CD4-positive, alpha-beta T cell treated with Interleukin-15 for 1 hour (primary cell): ENCODE measurements around the gene EIF4B.
A peak's percentile ranks its signal among the peaks of the same experiment; 100 is the strongest.

Experiments used
- DNase-seq: peaks from one replicate; pipeline ENCODE4 v3.0.0-alpha.2; 2020

Gene EIF4B

DNA sequence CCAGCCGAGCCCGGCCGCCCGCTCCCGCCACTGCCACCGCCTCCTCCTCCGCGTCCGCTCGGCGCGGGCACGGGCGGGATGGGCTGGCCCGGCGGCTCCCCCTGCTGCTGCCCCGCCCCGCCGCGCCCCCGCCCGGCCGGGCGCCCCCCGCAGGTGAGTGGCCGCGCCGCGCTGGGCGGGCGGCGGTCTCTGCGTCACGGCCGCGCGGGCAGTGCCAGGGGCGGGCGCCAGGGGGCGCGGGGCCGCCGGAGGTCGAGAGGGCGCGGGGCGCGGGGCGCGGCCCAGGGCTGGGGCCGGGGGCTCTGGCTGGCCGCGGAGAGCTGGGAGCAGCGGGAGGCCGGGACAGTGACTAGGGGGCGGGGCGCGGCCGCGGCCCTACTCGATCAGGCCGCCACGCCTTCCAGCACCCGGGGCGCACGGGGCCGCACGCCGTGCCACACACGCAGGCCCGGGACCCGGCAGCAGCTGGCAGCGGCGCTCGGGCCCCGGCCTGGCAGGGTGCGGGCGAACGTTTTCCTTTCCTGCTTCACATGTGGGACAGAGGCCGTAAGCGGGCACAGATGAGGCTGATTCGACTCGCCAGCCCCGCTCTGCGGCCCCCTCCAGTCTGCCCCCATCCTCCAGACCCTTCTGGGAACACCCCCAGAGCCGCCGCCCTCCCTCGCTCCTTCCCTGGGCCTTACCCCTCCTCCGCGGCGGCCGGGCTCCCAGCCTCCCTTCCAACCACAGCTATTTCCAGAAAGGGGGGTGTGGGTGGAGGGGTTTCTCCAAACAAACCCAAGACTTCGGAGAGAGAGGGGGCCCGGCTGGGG, 41.2 kb downstream of the EIF4B start:
- DNase-seq, result peak; percentile 68

DNA sequence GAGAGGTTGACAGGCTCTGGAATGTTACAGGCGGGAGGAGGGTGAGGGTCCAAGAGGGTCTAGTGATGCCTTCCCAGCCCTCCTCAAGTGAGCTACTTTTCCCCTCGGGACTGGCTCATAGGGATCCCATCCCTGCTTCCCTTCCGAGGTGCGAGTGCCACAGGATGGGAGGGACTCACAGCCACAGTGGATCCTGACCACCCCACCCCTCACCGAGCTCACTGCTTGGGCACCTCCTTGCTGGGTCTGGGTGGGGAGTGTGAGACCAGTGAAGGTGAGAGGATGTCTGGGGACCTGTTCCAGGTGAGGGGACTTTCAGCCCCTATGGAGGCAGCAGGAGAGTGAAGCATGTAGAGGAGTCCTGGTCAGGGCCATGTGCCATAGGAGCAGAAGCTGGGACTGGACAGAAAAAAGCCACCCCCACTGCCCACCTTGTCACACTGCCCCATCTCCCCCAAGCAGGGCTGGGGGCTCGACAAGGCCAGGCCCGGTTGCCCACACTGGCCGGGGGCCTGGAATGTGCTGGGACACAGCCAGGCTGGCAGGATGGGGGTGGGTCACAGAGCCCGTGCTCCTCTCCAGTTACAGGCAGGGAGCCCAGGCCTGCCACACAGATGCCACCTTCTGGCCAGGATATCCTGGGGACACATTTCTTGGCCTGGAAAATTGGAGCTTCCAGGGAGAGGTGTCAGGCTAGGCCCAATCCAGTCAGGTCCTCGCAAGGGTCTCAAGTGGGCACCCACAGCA, 42.0 kb downstream of the EIF4B start:
- DNase-seq, result no peak

DNA sequence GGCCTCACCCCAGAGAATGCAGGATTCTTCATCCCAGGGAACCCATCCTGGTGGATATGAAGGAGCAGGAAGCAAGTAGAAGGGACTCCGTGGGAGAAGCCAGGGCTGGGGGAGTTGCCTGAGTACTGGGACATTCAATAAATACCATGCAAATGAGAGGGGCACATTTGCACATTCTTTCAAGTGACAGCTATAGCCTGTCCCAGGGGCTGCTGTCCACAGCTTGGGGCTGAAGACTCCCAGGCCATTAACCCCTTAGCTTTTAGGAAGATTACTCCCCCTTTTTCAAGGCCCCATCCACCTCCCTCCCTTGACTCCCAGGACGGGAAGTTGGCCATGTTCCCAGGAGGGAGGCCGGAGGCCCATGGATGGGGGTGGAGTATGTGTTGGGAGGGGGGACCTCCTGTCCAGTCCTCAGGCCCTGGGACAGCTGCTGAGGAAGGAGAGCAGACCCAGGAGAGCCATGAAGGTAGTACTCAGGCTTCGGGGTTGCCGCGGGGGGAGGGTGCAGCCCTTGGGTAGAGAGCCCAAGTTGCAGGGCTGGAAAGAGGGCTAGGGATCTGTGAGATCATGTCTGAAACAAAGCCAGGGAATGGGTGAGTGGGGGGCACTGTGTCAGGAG, 42.6 kb downstream of the EIF4B start:
- no peak for DNase-seq

DNA sequence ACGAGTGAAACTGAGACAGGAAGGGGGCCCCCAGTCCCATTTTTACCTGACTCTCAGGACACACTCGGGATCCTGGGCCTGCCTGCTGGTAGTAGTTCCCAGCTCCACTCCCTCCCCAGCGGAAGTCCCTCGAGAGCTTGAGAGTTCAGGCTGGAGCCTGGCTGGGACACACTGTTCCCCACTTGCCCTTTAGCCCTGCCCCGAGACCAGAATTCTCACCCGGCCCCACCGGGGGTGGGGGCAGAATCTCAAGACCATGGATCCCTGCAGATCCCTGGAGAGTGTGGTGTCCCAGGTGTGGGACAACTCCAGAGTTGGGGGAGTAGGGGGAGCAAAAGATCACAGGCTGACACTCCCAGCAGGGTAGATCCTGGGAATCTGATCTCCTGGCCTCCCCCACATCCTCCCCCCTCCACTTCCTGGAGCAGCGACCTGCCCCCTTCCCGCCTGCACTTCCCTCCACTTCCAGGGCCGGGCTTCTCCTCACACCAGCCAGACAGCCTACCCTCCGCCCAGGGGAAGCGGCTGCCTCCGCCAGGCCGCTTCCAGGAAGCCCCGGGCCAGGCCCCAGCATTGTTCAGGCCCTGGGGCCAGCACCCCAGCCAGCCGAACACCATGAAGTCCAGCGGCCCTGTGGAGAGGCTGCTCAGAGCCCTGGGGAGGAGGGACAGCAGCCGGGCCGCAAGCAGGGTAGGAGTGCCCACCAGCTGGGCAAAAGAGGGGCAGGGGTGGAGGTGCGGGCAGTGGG, 43.5 kb downstream of the EIF4B start, which contains the start of gene TNS2:
TNS2 (plus strand) TSS at position 495 of the 748 bp plus-strand sequence; CDS start at position 616, 121 bp downstream.
- DNase-seq, result no peak

DNA sequence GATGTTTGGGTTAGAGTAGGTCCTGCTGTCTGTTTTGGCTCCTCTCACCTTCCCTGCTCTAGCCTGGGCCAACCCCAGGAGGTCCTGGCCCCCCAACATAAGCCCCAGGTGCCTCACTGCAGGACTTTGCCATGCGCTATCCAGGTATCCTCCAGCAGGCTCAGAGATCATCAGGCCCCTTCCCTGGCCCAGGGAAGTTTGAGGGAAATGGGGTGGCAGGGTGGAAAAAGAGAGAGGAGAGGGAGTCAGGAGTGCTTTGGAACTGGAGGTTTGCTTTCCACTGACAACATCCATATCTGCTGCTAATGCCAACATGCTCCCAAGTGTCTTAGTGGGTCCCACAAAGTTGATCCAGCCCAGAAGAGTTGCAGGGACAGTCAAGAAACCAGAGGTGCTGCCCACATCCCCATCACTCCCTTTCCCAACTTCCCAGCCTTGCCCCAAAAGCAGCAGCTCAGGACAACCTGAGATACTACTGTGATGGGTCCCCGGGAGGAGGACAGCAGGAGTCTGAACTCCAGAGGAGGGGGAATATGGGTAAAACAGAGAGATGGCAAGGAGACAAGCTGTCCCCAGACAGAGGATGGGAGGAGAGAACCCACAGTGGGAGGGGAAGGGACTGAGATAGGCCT, 44.3 kb downstream of the EIF4B start:
- no peak for DNase-seq

DNA sequence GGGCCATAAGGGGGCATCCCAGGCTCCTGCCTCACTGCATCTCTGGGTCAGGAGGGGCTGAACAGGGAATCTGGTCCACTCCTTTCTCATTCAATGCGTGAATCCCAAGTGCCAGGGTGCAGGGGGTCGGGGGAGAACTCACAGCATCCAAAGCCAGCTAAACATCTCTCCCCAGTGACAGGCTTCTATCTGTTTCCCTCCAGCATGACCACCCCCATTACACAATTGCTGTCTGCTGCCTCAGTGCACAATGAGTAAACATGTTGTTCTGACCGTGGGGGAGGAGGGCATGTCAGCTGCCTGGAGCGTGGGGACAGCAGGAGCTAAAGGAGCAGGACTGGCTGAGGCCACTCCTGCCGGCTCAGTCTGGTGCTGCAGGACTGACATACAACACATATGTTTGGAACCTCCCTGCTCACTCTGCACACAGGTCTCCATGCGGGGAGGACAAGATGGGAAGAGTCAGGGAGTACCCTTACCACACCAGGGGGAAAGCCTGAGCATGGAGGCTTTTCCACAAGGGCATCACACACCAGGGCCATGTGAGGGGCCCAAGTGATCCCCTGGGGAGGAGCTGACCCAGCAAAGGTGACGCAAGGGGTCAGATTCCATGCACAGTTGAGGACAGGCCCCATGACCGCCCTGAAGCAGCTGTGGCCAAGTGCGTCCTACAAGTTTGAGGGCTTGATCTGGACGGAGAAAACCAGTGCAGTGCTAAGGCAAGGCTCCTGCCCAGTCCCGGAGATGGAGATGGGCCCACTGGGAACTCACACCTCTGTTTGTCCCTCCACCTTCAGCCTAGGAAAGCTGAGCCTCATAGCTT, 45.0 kb downstream of the EIF4B start:
- DNase-seq, result no peak

DNA sequence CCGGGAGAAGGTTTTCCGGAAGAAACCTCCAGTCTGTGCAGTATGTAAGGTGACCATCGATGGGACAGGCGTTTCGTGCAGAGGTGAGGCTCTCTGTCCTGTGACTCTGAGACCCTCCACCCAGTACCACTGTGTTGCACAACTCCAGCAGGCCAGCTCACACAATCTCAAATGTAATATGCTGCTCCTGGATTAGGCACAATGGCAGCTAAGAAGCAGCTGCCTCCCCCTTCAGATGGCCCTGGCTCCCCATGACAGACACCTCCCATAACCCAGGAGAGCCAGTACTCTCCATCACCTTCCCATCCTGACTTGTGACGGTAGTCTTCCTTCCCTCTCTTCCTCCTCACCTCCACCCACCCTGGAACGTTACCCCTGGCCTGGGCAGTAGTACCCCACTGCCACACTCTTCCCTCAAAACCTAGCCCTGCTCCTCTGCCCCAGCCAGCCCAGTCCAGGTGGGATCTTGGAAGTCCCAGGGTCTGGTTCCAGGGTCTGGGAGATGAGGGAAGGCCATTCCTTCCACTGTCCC, 45.7 kb downstream of the EIF4B start:
- no peak for DNase-seq

DNA sequence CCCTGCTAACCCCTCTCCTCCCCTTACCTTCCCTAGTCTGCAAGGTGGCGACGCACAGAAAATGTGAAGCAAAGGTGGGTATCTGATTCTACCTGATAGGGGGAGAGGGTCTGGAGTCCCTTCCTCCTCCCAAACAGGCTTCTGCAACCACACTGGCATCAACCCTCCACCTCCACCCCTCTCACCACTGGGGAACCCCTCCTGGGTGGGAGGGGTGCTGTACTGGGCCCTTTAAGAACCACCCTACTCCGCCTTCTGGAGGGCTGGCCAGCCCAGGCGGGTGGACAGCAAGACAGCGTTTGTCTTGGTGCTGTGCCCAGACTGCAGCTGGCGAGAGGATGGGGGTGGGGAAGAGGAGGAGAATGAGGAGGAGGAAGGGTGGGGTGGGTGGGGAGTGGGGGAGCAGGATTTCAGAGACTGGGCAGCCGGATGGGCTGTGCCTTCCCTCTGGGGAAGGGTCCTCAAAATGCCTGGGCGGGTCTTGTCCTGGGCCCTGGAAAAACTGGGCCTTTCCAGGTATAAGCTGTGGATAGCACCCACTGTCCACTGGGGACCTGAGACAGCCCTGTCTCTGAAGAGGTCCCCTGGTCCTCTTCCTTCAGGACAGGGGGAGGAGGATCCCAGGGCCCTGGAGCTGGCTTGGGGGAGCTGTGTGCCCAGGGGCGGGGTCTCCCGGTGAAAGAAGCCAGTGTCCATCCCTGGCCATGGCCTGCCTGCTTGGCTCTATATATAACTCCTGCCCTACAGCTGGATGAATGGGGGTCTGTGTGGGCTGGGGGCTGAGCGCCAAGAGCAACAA, 46.4 kb downstream of the EIF4B start:
- no peak for DNase-seq

DNA sequence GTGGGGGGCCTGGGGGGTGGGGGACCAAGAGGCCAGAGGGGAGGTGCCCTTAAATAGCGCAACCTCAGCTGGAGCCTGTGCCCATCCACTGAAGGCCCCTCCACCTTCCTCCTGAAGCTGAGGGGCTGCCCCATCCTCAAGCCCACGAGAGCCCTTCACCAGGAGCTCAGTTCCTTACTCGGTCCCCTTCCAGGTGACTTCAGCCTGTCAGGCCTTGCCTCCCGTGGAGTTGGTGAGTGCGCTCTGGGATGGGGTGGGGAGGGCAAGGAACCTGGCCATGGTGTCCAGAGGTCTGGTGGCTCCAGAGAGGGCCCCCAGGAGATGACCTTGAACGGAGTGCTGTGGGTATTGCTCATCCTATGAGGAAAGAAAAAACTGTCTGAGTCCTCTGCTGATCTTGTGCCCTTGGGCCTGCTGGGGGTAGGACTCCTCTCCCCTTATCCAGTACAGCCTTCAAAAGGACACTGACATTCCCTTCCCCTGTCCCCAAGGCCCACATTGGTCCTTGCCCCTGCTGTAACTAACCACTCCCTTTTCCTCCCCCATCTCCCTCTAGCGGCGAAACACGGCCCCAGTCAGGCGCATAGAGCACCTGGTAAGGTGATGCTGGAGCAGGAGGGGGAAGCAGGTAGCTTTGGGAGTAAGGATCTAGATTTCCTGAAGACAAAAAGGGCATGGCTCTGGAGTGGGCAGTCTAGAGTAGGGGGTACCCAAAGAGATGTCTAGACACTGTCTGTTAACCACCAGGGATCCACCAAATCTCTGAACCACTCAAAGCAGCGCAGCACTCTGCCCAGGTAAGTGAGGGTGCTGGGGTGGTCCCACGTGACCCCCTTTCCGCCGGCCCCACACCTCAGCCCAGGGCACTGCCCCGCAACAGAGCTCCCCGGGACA, 47.2 kb downstream of the EIF4B start:
- peak; percentile 49 for DNase-seq

DNA sequence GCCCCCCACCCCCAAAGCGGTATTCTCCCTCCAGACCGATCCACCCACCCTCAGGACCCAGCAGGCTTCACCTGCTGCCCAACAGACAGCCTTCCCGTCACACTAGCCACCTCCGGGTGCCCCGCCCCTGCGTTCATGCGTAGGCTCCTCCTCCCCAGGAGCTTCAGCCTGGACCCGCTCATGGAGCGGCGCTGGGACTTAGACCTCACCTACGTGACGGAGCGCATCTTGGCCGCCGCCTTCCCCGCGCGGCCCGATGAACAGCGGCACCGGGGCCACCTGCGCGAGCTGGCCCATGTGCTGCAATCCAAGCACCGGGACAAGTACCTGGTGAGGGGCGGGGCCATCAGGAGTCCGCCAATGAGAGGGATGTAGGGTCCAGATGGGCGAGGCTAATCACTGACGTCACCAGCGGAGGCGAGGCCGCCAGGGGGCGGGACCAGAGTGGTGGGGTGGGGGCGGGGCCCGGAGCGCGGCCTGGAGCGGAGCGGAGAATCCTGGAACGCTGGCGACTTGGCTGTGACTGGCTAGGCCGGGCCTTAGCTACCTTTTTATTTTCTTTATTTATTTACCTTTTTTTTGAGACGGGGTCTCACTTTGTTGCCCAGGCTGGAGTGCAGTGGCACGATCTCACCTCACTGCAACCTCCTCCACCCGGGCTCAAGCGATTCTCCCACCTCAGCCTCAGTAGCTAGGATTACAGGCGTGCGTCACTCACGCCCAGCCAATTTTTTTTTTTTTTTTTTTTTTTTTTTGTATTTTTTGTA, 48.0 kb downstream of the EIF4B start:
- DNase-seq, result peak; percentile 93

DNA sequence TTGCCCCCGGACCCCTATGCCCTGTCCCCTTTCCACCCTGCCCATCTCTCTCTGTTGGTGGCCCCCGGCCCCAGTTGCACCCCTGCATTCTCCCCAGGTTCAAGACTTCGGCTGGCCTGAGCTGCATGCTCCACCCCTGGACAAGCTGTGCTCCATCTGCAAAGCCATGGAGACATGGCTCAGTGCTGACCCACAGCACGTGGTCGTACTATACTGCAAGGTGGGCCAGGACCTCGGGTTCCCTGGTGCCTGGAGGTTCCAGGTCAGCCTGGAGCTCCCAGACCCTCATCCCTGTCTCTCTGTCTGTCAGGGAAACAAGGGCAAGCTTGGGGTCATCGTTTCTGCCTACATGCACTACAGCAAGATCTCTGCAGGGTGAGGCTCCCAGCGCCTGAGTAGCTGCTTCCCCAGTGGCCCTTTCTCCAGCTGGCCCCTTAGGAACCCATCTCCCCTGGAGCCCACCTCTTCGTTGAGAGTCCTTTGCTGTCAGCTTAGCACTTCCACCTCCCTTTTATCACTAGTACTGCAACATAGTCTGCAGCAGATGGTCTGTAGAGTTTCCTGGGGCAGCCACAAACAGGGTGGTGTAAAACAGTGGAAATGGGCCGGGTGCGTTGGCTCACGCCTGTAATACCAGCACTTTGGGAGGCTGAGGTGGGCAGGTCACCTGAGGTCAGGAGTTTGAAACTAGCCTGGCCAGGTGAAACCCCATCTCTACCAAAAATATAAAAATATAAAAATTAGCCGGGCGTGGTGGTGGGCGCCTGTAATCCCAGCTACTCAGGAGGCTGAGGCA, 49.4 kb downstream of the EIF4B start:
- DNase-seq, result no peak

DNA sequence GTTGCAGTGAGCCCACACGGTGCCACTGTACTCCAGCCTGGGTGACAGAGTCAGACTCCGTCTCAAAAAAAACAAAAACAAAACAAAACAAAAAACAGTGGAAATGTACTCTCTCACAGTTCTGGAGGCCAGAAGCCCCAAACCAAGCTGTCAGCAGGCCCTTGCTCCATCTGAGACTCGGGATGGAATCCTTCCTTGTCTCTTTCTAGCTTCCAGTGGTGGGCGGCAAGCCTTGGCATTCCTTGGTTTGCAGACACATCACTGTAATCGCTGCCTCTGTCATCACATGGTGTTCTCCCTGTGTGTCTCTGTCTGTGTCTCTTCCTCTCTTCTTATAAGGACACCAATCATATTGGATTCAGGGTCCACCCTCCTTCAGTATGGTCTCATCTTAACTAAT, 50.0 kb downstream of the EIF4B start:
- no peak for DNase-seq

DNA sequence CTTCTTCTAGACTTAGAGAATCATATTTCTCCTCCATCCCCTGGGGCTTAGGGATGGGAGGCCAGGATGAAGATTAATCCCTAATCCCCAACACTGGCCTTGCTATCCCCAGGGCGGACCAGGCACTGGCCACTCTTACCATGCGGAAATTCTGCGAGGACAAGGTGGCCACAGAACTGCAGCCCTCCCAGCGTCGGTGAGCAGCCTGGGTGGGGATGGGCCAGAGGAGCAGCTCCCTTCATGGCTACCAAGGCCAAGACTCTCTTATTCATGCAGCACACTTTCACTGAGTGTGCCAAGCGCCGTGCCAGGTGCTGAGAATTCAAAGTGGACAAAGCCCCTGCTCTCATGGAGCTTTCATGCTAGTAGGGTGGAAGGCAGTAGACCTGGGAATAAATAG, 50.6 kb downstream of the EIF4B start:
- no peak for DNase-seq

DNA sequence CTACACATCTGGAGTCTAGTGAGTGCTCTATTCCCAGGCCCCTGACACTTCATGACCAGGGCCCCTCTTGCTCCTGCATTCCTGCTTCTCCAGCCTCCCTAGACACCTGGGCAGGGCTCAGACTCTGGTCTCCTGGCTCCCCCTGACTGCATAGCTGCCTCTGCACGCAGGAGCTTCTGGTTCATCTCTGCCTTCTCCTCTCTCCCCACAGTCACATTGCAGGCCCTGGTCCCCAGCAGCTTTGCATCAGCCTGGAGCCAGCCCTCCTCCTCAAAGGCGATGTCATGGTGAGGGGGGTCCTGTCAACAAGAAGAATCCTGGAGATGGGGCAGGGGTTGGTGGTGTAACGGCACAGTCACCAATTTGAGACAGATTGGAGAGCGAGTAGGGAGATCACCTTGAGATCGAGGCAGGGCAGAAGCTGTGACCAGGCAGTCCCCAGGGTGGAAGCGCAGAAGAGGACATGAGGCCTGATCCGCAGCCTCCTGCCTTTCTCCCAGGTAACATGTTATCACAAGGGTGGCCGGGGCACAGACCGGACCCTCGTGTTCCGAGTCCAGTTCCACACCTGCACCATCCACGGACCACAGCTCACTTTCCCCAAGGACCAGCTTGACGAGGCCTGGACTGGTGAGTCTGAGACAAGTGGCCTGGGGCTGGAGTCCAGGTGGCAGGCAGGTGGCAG, 51.7 kb downstream of the EIF4B start:
- no peak for DNase-seq

DNA sequence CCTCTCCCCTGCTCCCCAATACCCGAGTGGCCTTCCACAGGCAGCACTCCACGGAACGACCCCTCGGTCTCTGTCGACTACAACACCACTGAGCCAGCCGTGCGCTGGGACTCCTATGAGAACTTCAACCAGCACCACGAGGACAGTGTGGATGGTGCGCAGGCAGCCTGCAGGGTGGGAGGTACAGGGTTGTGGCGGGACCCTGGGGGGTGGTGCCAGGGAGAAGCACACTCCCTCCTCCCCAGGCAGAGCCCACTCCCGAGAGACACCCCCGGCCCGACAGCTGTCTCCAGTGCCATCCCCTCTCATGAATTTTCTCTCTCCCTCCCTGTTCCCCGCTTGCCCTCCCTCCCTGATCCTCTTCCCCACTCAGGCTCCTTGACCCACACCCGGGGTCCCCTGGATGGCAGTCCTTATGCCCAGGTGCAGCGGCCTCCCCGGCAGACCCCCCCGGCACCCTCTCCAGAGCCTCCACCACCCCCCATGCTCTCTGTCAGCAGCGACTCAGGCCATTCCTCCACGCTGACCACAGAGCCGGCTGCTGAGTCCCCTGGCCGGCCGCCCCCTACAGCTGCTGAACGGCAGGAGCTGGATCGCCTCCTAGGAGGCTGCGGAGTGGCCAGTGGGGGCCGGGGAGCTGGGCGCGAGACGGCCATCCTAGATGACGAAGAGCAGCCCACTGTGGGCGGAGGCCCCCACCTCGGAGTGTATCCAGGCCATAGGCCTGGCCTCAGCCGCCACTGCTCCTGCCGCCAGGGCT, 52.6 kb downstream of the EIF4B start:
- DNase-seq, result no peak

DNA sequence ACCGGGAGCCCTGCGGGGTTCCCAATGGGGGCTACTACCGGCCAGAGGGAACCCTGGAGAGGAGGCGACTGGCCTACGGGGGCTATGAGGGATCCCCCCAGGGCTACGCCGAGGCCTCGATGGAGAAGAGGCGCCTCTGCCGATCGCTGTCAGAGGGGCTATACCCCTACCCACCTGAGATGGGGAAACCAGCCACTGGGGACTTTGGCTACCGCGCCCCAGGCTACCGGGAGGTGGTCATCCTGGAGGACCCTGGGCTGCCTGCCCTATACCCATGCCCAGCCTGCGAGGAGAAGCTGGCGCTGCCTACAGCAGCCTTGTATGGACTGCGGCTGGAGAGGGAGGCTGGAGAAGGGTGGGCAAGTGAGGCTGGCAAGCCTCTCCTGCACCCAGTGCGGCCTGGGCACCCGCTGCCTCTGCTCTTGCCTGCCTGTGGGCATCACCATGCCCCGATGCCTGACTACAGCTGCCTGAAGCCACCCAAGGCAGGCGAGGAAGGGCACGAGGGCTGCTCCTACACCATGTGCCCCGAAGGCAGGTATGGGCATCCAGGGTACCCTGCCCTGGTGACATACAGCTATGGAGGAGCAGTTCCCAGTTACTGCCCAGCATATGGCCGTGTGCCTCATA, 53.3 kb downstream of the EIF4B start:
- DNase-seq, result no peak
